Right atrium auricular region (tissue), 2 donors: Measurements from ENCODE around the gene LARP6. TPM values are rescaled to one million over a fixed set of nuclear protein-coding genes. Genes with fewer than 3 reads are reported as not detected.

Source experiments
- DNase-seq: peaks from one replicate; pipeline ENCODE4 v3.0.0-alpha.2; 2019; ENCODE audit warnings: low spot score
- H3K27ac ChIP-seq, 2 donors: fragments of 200-600 bp; sonication (generic); 1 replicate in 1 of 2; 2 replicates in 1 of 2; pipeline ENCODE4 v1.5.1; 2016 to 2019
- H3K27me3 ChIP-seq, 2 donors: fragments of 200-600 bp; sonication (generic); one replicate each; pipeline versions ENCODE4 v1.5.1 to v1.6.0; 2017 to 2019
- H3K36me3 ChIP-seq: fragments of 200-600 bp; sonication (generic); one replicate; pipeline ENCODE4 v1.5.1; 2016
- H3K4me1 ChIP-seq, 2 donors: fragments of 200-600 bp; sonication (generic); one replicate each; pipeline versions ENCODE4 v1.5.1 to v1.6.0; 2017 to 2019
- H3K4me3 ChIP-seq, 2 donors: fragments of 200-600 bp; sonication (generic); 1 replicate in 1 of 2; 2 replicates in 1 of 2; pipeline ENCODE4 v1.5.1; 2017 to 2019; ENCODE audit warnings: mild to moderate bottlenecking in 1 of 2, moderate library complexity in 1 of 2
- H3K9me3 ChIP-seq, 2 donors: fragments of 200-600 bp; sonication (generic); one replicate each; pipeline ENCODE4 v1.5.1; 2019
- CTCF ChIP-seq, 2 donors: fragments of 200-600 bp; sonication (generic); IDR thresholded peaks; one replicate each; pipeline ENCODE4 v1.5.1; 2019; ENCODE audit warnings: antibody characterized with exemption in 2 of 2
- total RNA-seq, 2 donors: library from RNA; depleted of rRNA; stranded (reverse); fragments of >200 nt; gene quantifications; one replicate each; pipeline ENCODE4 v1.1.0, GENCODE V29; 2016

Gene LARP6
- total RNA-seq, 2 donors from 2014 or later, result 20.2 to 57.8 TPM

GRCh38 chr15:70831094-70831911 lies 22.7 kb downstream of the LARP6 start:
- no peaks in the 10 kb centered on the region for H3K9me3 ChIP-seq
- peaks cover 28% of the 10 kb centered on the region for H3K36me3 ChIP-seq
- H3K4me3 ChIP-seq, result no peak overlapping the region
- no peak for TF ChIP-seq CTCF (IDR thresholded peaks at IDR 0.05)
- no peaks in the 10 kb centered on the region for H3K27me3 ChIP-seq
- no peak for DNase-seq
- peaks cover 0 to 15% of the 10 kb centered on the region in 2 donors for H3K4me1 ChIP-seq
- H3K27ac ChIP-seq, result peak overlapping the region in 1 of 2 donors; percentile 33

GRCh38 chr15:70830615-70831014 lies 23.3 kb downstream of the LARP6 start:
- Histone ChIP-seq H3K4me3 (no peak overlapping the region), H3K27ac (peak overlapping the region in 1 of 2 donors; percentile 33), H3K9me3 (no peaks in the 10 kb centered on the region), H3K36me3 (peaks cover 28% of the 10 kb centered on the region), H3K4me1 (peaks cover 0 to 15% of the 10 kb centered on the region in 2 donors), H3K27me3 (no peaks in the 10 kb centered on the region)
- no peak for DNase-seq
- no peak for TF ChIP-seq CTCF (IDR thresholded peaks at IDR 0.05)

- Histone ChIP-seq H3K9me3 (no peaks in the 10 kb centered on the region), H3K4me1 (peaks cover 0 to 17% of the 10 kb centered on the region in 2 donors), H3K4me3 (no peak overlapping the region), H3K36me3 (peaks cover 21% of the 10 kb centered on the region), H3K27me3 (no peaks in the 10 kb centered on the region), H3K27ac (peak overlapping the region in 1 of 2 donors; percentile 33)
- TF ChIP-seq CTCF (IDR thresholded peaks at IDR 0.05), result no peak
- DNase-seq, result no peak
Observed at GRCh38 chr15:70829371-70830166, 24.4 kb downstream of the LARP6 start.

- TF ChIP-seq CTCF (IDR thresholded peaks at IDR 0.05), result no peak
- Histone ChIP-seq H3K4me3 (no peak overlapping the region), H3K36me3 (peaks cover 18% of the 10 kb centered on the region), H3K27me3 (no peaks in the 10 kb centered on the region), H3K9me3 (no peaks in the 10 kb centered on the region), H3K27ac (no peak overlapping the region), H3K4me1 (peaks cover 0 to 8% of the 10 kb centered on the region in 2 donors)
- no peak for DNase-seq
Observed at GRCh38 chr15:70827721-70828120, 26.2 kb downstream of the LARP6 start.

- DNase-seq, result peak; percentile 89
- TF ChIP-seq CTCF (IDR thresholded peaks at IDR 0.05), result no peak
- no peak overlapping the region for H3K4me3 ChIP-seq
- peak overlapping the region in 1 of 2 donors; percentile 64 for H3K27ac ChIP-seq
- peaks cover 8% of the 10 kb centered on the region for H3K36me3 ChIP-seq
- peaks cover 0 to 8% of the 10 kb centered on the region in 2 donors for H3K4me1 ChIP-seq
- H3K27me3 ChIP-seq, result no peaks in the 10 kb centered on the region
- H3K9me3 ChIP-seq, result no peaks in the 10 kb centered on the region
Observed at GRCh38 chr15:70826634-70827033, 27.3 kb downstream of the LARP6 start.
